K562 (cell line): ENCODE data around the gene MMP20. TPM values are rescaled to one million over a fixed set of nuclear protein-coding genes. Genes with fewer than 3 reads are reported as not detected.

Experiments used
- ATAC-seq: fragments of 200-7000 bp; cut with Tn5 transposase; 3 replicates; pipeline ENCODE4 v1.9.1; 2020; ENCODE audit warnings: moderate library complexity
- BruUV-seq: library from RNA; stranded (reverse); fragments of 400-500 nt; replicated peaks from 2 replicates; lab custom pipeline; 2021; lab: Mats Ljungman, UMichigan
- CTCF ChIA-PET: fragments of 300-600 bp; formaldehyde crosslinking; extraction: SDS; loops from one replicate; lab custom pipeline; 2021; ENCODE audit warnings: low intra/inter-chr PET ratio; lab: Yijun Ruan, JAX
- POLR2A ChIA-PET: fragments of 300-600, 350-650 bp; sonication (Branson Sonifier 250); formaldehyde crosslinking; extraction: SDS; loops from one replicate; lab custom pipeline; 2021; ENCODE audit warnings: antibody characterized with exemption, inconsistent platforms; lab: Yijun Ruan, JAX
- DNase-seq, 4 experiments: peaks; one replicate each; pipeline versions ENCODE4 v3.0.0 to v3.0.0-alpha.2; 2011 to 2018; ENCODE audit warnings: low spot score in 3 of 4, mixed read lengths in 3 of 4; ENCODE audit errors: extremely low read depth in 1 of 4
- FAIRE-seq: peaks from 2 replicates; lab custom pipeline; 2011; peaks lifted over from hg19 to GRCh38; lab: Jason Lieb, UNC
- H2AFZ ChIP-seq: 2 replicates; pipeline ENCODE4 v1.6.0; 2011; ENCODE audit warnings: low read depth, low read length, control low read depth, inconsistent platforms
- H3K27ac ChIP-seq: fragments of 200-600 bp; 3 replicates; pipeline ENCODE4 v1.8.0; 2011; ENCODE audit warnings: low read depth, mild to moderate bottlenecking, control low read depth, inconsistent platforms, low read length, moderate library complexity, mixed read lengths; ENCODE audit errors: extremely low read depth
- H3K27me3 ChIP-seq, 2 experiments: fragments of 300-600 bp in 1 of 2; 2 replicates in 1 of 2; 3 replicates in 1 of 2; pipeline versions ENCODE4 v1.6.0 to v1.8.0; 2011; ENCODE audit warnings: inconsistent platforms in 2 of 2, low read length in 2 of 2, mild to moderate bottlenecking in 1 of 2, mixed read lengths in 1 of 2, moderate library complexity in 1 of 2; ENCODE audit not compliant: control insufficient read depth in 2 of 2, insufficient read depth in 2 of 2
- H3K36me3 ChIP-seq: fragments of 300-600 bp; 3 replicates; pipeline ENCODE4 v1.8.0; 2011; ENCODE audit warnings: mild to moderate bottlenecking, low read length, inconsistent platforms; ENCODE audit not compliant: control insufficient read depth, insufficient read depth
- H3K4me1 ChIP-seq, 2 experiments: fragments of 200-600 bp in 1 of 2; replicated peaks in 1 of 2; 2 replicates in 1 of 2; 3 replicates in 1 of 2; pipeline versions ENCODE4 v1.5.1 to v1.8.0; 2011; ENCODE audit warnings: inconsistent platforms in 2 of 2, low read length in 2 of 2, mild to moderate bottlenecking in 1 of 2, mixed read lengths in 1 of 2, moderate library complexity in 1 of 2; ENCODE audit not compliant: control insufficient read depth in 2 of 2, insufficient read depth in 2 of 2
- H3K4me2 ChIP-seq: 2 replicates; pipeline ENCODE4 v1.6.1; 2011; ENCODE audit warnings: low read length, control low read depth, inconsistent platforms, mixed read lengths; ENCODE audit not compliant: insufficient read depth
- H3K4me3 ChIP-seq: fragments of 200-600 bp; sonication (generic), shearing (Covaris generic); 2 replicates; pipeline ENCODE4 v1.5.1; 2016; ENCODE audit warnings: control low read depth, inconsistent platforms
- H3K79me2 ChIP-seq: fragments of 200-600 bp; 3 replicates; pipeline ENCODE4 v1.8.0; 2011; ENCODE audit warnings: low read length, inconsistent platforms; ENCODE audit not compliant: control insufficient read depth, insufficient read depth
- H3K9ac ChIP-seq, 2 experiments: 2 replicates each; pipeline versions ENCODE4 v1.6.0 to v1.6.1; 2011; ENCODE audit warnings: low read depth in 2 of 2, low read length in 2 of 2, control low read depth in 1 of 2, inconsistent platforms in 1 of 2, mild to moderate bottlenecking in 1 of 2, mixed read lengths in 1 of 2; ENCODE audit not compliant: insufficient read depth in 1 of 2
- H3K9me1 ChIP-seq: one replicate; pipeline ENCODE4 v1.6.0; 2011; ENCODE audit warnings: inconsistent platforms, mild to moderate bottlenecking, low read length, moderate library complexity; ENCODE audit not compliant: control insufficient read depth, insufficient read depth
- H3K9me3 ChIP-seq: replicated peaks from 2 replicates; pipeline ENCODE4 v1.5.1; 2011; ENCODE audit warnings: low read depth, low read length, inconsistent platforms; ENCODE audit not compliant: control insufficient read depth, insufficient read depth
- H4K20me1 ChIP-seq: replicated peaks from 2 replicates; pipeline ENCODE4 v1.6.1; 2011; ENCODE audit warnings: low read length, inconsistent platforms, mixed read lengths; ENCODE audit not compliant: control insufficient read depth, insufficient read depth
- ARID1B ChIP-seq: fragments of 450-650 bp; IDR thresholded peaks from 2 replicates; pipeline ENCODE4 v1.6.1; 2016; ENCODE audit warnings: antibody characterized with exemption, mild to moderate bottlenecking, inconsistent platforms
- ATF3 ChIP-seq, 2 experiments: fragments of 450-650 bp in 1 of 2; sonication (generic) in 1 of 2; formaldehyde crosslinking in 1 of 2; IDR thresholded peaks in 1 of 2; conservative IDR thresholded peaks in 1 of 2; 2 replicates each; pipeline versions ENCODE4 v1.6.1 to v1.8.1; 2016 to 2023; ENCODE audit warnings: mild to moderate bottlenecking in 2 of 2, moderate library complexity in 2 of 2, inconsistent platforms in 1 of 2, missing genetic modification reagents in 1 of 2
- BACH1 ChIP-seq: fragments of 200-800 bp; sonication (Bioruptor generic); IDR thresholded peaks from 2 replicates; pipeline ENCODE4 v1.6.1; 2016; ENCODE audit warnings: missing genetic modification characterization, missing compliant biosample characterization
- FOSL1 ChIP-seq: fragments of 200-800 bp; sonication (Bioruptor generic); conservative IDR thresholded peaks from 2 replicates; pipeline ENCODE4 v1.6.1; 2016; ENCODE audit warnings: missing genetic modification characterization, missing compliant biosample characterization
- FOXJ3 ChIP-seq: sonication (generic); formaldehyde crosslinking; IDR thresholded peaks from 2 replicates; pipeline ENCODE4 v1.4.0; 2020; ENCODE audit warnings: mild to moderate bottlenecking, missing genetic modification reagents
- JUNB ChIP-seq: fragments of 450-650 bp; formaldehyde crosslinking; conservative IDR thresholded peaks from 2 replicates; pipeline ENCODE4 v1.4.0; 2020; ENCODE audit warnings: mild to moderate bottlenecking
- MAFG ChIP-seq: fragments of 450-650 bp; conservative IDR thresholded peaks from 2 replicates; pipeline ENCODE4 v1.6.1; 2016; ENCODE audit warnings: missing genetic modification characterization, missing compliant biosample characterization
- MEIS2 ChIP-seq: fragments of 450-650 bp; IDR thresholded peaks from 2 replicates; pipeline ENCODE4 v1.6.1; 2014; ENCODE audit warnings: mild to moderate bottlenecking; ENCODE audit not compliant: partially characterized antibody
- NFE2 ChIP-seq: IDR thresholded peaks from 2 replicates; pipeline ENCODE4 v1.6.1; 2014; ENCODE audit warnings: antibody characterized with exemption, low read depth
- NR3C1 ChIP-seq: sonication (generic); formaldehyde crosslinking; IDR thresholded peaks from 2 replicates; pipeline ENCODE4 v1.8.1; 2022; ENCODE audit warnings: missing genetic modification reagents
- PBX2 ChIP-seq, 2 experiments: IDR thresholded peaks in 1 of 2; conservative IDR thresholded peaks in 1 of 2; 2 replicates each; pipeline ENCODE4 v1.6.1; 2016; ENCODE audit warnings: low read depth in 2 of 2, mild to moderate bottlenecking in 1 of 2, missing compliant biosample characterization in 1 of 2, missing genetic modification characterization in 1 of 2, moderate library complexity in 1 of 2
- RBM25 ChIP-seq: fragments of 200-400 bp; formaldehyde crosslinking; IDR thresholded peaks from 2 replicates; pipeline ENCODE4 v1.6.1; 2018; ENCODE audit warnings: low read length, low read depth, moderate library complexity; ENCODE audit not compliant: severe bottlenecking
- SMARCA4 ChIP-seq: fragments of 450-650 bp; IDR thresholded peaks from 2 replicates; pipeline ENCODE4 v1.6.1; 2016
- SUPT5H ChIP-seq: fragments of 450-650 bp; IDR thresholded peaks from 2 replicates; pipeline ENCODE4 v1.6.1; 2016
- VEZF1 ChIP-seq: fragments of 200-800 bp; sonication (Bioruptor generic); IDR thresholded peaks from 2 replicates; pipeline ENCODE4 v1.6.1; 2017; ENCODE audit warnings: missing genetic modification characterization, missing compliant biosample characterization
- ZNF274 ChIP-seq: IDR thresholded peaks from 2 replicates; pipeline ENCODE4 v1.6.1; 2011; ENCODE audit warnings: low read depth, mild to moderate bottlenecking, low read length, moderate library complexity, borderline replicate concordance
- ZNF316 ChIP-seq: fragments of 450-650 bp; IDR thresholded peaks from 2 replicates; pipeline ENCODE4 v1.6.1; 2016
- WGBS: fragments of 100-300 bp; shearing (Covaris generic); methylation state at CpG from one replicate; pipeline ENCODE4 v1.1.6; 2016; ENCODE audit warnings: low coverage, mixed read lengths; ENCODE audit not compliant: insufficient coverage; ENCODE audit errors: missing lambda C conversion rate; 5-methylcytosine and 5-hydroxymethylcytosine counted together
- in situ Hi-C: fragments of 300-500 bp; cut with MboI; formaldehyde crosslinking; loops from 4 replicates; pipeline ENCODE4 v1.15.0; 2018; ENCODE audit warnings: inconsistent platforms, mixed read lengths
- intact Hi-C: fragments of 100-400 bp; cut with micrococcal nuclease; formaldehyde crosslinking; loops from 2 replicates; pipeline ENCODE4 v1.14.2; 2022
- polyA plus RNA-seq, 8 experiments: library from polyadenylated mRNA; depleted of rRNA in 4 of 8; stranded (reverse) in 5 of 8; unstranded in 3 of 8; fragments of >200 nt; fragmentation: Nextera tagmentation in 2 of 8; fragmentation: Illumina TruSeq in 1 of 8; extraction: Ambion mirVana in 2 of 8; extraction: Trizol in 1 of 8; gene quantifications; 2 replicates each; pipeline versions ENCODE4 v1.2.1 to v1.2.3, GENCODE V29; 2011 to 2014; ENCODE audit warnings: inconsistent platforms in 1 of 8, missing spikeins in 1 of 8
- total RNA-seq, 7 experiments: library from RNA; depleted of rRNA in 6 of 7; stranded (reverse); fragments of >200 nt in 6 of 7; fragmentation: Illumina TruSeq in 2 of 7; extraction: Trizol in 2 of 7; gene quantifications; 2 replicates each; pipeline versions ENCODE4 v1.2.1 to v1.2.3, GENCODE V29; 2011 to 2021; ENCODE audit warnings: low replicate concordance in 1 of 7

Gene MMP20
- total and polyA plus RNA-seq, 9 of the 15 experiments (the other 6 are each of a cell fraction or from before 2014, with no cell fraction given), result not detected

- CTCF ChIA-PET, result no interaction called here
- in situ Hi-C loops (no loop called here), intact Hi-C loops (no loop called here)
- H3K4me1 ChIP-seq, result peaks cover 0 to 2% of the 10 kb centered on the region in 2 experiments; a peak in 1 of 5 replicates
- H4K20me1 ChIP-seq, result no peaks in the 10 kb centered on the region
- BruUV-seq, result no TSS peak
- H2AFZ ChIP-seq, result no peak overlapping the region
- H3K36me3 ChIP-seq, result no peaks in the 10 kb centered on the region
- no peak overlapping the region for H3K27ac ChIP-seq
- ATAC-seq (no peak), FAIRE-seq (peak; percentile 55), DNase-seq (peak in 2 of 4 experiments; percentile 5 to 15)
- no peak overlapping the region for H3K9ac ChIP-seq
- no peak overlapping the region for H3K4me3 ChIP-seq
- no peaks in the 10 kb centered on the region for H3K27me3 ChIP-seq
- H3K9me3 ChIP-seq, result no peaks in the 10 kb centered on the region
- no peak overlapping the region for H3K4me2 ChIP-seq
- POLR2A ChIA-PET, result no interaction called here
- H3K9me1 ChIP-seq, result no peaks in the 10 kb centered on the region
- no peaks in the 10 kb centered on the region for H3K79me2 ChIP-seq
- WGBS, result 0% methylated on average over 3 of the region's 3 CpGs
- TF ChIP-seq NFE2, result peak; percentile 50
- peak; percentile 26; the same call in 1 of the 2 replicates for TF ChIP-seq VEZF1 (CRISPR knock-in tag)
- no peak for TF ChIP-seq SUPT5H
- no peak for TF ChIP-seq PBX2 (CRISPR knock-in tag; IDR thresholded peaks at IDR 0.05; ENCODE audit: low read depth)
- TF ChIP-seq PBX2 (tag; conservative IDR thresholded peaks at IDR 0.05; ENCODE audit: low read depth), result peak; percentile 51
- TF ChIP-seq ARID1B, result peak; percentile 28; the same call in 1 of the 2 replicates
- no peak for TF ChIP-seq JUNB (CRISPR knock-in tag)
- no peak for TF ChIP-seq RBM25
- peak; percentile 85 for TF ChIP-seq MAFG (tag)
- peak; percentile 14 for TF ChIP-seq MEIS2
- peak; percentile 65; the same call in 1 of the 2 replicates for TF ChIP-seq BACH1
- TF ChIP-seq ATF3 (IDR thresholded peaks at IDR 0.05), result peak; percentile 88
- no peak for TF ChIP-seq ATF3 (CRISPR knock-in tag; conservative IDR thresholded peaks at IDR 0.05)
- no peak for TF ChIP-seq ZNF274
- peak; percentile 46 for TF ChIP-seq ZNF316
- no peak for TF ChIP-seq FOXJ3
- peak; percentile 99 for TF ChIP-seq FOSL1 (tag)
- peak; percentile 46; the same call in 1 of the 2 replicates for TF ChIP-seq SMARCA4
- no peak for TF ChIP-seq NR3C1 (CRISPR knock-in tag)
Measured at GRCh38 chr11:102599642-102600261, 25.4 kb downstream of the MMP20 start.
